Measurements from ENCODE around the gene FAM83G.

FAM83G gene

DNA sequence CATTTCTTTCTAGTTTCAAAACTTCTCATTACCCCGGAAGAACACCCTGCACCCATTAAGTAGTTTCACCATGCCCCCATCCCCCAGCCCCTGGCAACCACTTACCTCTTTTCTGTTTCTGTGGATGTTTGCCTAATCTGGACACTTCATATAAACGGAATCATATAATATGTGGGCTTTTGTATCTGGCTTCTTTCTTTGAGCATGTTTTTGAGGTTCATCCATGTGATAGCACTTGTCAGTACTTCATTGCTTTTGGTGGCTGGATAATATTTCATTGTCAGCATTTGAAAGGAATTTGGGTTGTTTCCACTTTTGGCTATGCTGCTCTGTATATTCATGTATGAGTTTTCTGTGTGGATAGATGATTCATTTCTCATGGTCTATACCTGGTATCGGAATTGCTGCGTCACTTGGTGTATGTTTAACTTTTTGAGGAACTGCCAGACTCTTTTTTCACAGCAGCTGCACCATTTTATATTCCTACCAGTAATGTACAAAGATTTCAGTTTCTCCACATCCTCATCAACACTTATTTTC is 82.6 kb downstream of the FAM83G start:
- TF ChIP-seq, protein P1, sequence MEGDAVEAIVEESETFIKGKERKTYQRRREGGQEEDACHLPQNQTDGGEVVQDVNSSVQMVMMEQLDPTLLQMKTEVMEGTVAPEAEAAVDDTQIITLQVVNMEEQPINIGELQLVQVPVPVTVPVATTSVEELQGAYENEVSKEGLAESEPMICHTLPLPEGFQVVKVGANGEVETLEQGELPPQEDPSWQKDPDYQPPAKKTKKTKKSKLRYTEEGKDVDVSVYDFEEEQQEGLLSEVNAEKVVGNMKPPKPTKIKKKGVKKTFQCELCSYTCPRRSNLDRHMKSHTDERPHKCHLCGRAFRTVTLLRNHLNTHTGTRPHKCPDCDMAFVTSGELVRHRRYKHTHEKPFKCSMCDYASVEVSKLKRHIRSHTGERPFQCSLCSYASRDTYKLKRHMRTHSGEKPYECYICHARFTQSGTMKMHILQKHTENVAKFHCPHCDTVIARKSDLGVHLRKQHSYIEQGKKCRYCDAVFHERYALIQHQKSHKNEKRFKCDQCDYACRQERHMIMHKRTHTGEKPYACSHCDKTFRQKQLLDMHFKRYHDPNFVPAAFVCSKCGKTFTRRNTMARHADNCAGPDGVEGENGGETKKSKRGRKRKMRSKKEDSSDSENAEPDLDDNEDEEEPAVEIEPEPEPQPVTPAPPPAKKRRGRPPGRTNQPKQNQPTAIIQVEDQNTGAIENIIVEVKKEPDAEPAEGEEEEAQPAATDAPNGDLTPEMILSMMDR (IDR thresholded peaks at IDR 0.05; ENCODE audit: low read depth, low read length, missing control alignments): no peak
- H3K4me3 ChIP-seq (ENCODE audit: low read depth, low read length): no peak overlapping the region; the same call in 1 of the 2 replicates
- DNase-seq (ENCODE audit: low read depth): peak; percentile 83

DNA sequence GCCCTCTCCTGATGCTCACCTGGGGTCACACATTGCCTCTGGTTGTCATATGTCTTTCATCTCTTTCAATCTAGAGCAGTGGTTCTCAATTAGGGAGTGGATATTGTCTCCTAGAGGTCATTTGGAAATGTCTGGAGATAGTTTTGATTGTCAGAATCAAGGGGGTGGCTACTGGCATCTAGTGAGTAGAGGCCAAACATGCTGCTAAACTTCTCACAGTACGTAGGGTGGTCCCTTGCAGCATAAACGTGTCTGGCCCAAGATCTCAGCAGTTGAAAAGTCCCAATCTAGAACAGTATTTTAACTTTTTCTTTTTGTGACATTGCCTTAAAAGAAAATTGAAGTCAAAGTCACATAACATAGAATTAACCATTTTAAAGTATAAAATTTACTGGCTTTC is 83.1 kb downstream of the FAM83G start:
- TF ChIP-seq, protein P1 (IDR thresholded peaks at IDR 0.05; ENCODE audit: low read depth, low read length, missing control alignments): no peak
- DNase-seq (ENCODE audit: low read depth): no peak
- H3K4me3 ChIP-seq (ENCODE audit: low read depth, low read length): peak overlapping the region; percentile 22; the same call in 1 of the 2 replicates

GRCh38 chr17:18920911-18921441 is 83.6 kb downstream of the FAM83G start:
- TF ChIP-seq, protein P1 (IDR thresholded peaks at IDR 0.05; ENCODE audit: low read depth, low read length, missing control alignments): no peak
- peak overlapping the region; percentile 22 for H3K4me3 ChIP-seq (ENCODE audit: low read depth, low read length)
- peak; percentile 65 for DNase-seq (ENCODE audit: low read depth)

DNA sequence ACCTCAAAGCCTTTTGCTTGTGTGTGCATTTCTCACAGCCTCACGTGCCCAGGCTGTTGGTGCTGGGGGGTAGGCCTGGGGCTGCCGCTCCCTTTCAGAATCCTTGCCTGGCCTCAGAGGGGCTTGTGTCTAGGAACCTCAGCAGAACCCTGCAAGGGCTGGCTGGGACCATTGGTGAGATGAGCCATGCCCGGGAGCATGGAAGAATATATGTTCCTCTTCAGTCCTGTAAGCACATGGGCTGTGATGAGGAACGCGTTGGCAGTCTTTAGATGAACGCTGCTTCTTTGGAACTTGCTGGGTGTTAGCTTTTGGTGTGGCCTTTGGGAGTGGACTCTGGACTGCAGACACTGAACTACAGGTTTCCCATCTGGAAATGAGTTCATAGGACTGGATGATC is 84.6 kb downstream of the FAM83G start:
- TF ChIP-seq, protein P1 (IDR thresholded peaks at IDR 0.05; ENCODE audit: low read depth, low read length, missing control alignments): no peak
- DNase-seq (ENCODE audit: low read depth): no peak
- H3K4me3 ChIP-seq (ENCODE audit: low read depth, low read length): no peak overlapping the region
